Stimulated activated naive CD8-positive, alpha-beta T cell treated with anti-CD3 and anti-CD28 coated beads, Interleukin-15, Interleukin-2, amounts not matched to agents 100 ng/mL and 50 ng/mL, for 24 hours (primary cell): ENCODE data around the gene MRPS12.

ENCODE experiments used
- H3K27ac Mint-ChIP-seq: one replicate; pipeline ENCODE4 v1.8.0; 2021; ENCODE audit warnings: mild to moderate bottlenecking, mixed read lengths
- H3K27me3 Mint-ChIP-seq: one replicate; pipeline ENCODE4 v1.8.0; 2021; ENCODE audit warnings: mixed read lengths
- H3K36me3 Mint-ChIP-seq: one replicate; pipeline ENCODE4 v1.8.0; 2021; ENCODE audit warnings: low read depth, mixed read lengths
- H3K4me1 Mint-ChIP-seq: one replicate; pipeline ENCODE4 v1.8.0; 2021; ENCODE audit warnings: low read depth, mixed read lengths
- H3K4me3 Mint-ChIP-seq: one replicate; pipeline ENCODE4 v1.8.0; 2021; ENCODE audit warnings: mild to moderate bottlenecking, mixed read lengths
- H3K9me3 Mint-ChIP-seq: one replicate; pipeline ENCODE4 v1.8.0; 2021; ENCODE audit warnings: mixed read lengths

The MRPS12 gene

GRCh38 chr19:38970664-38971532 lies 40.2 kb downstream of the MRPS12 start:
- Mint-ChIP-seq H3K27me3 (peaks cover 21% of the 10 kb centered on the region), H3K9me3 (no peaks in the 10 kb centered on the region), H3K27ac (no peak overlapping the region), H3K4me3 (no peak overlapping the region), H3K36me3 (no peaks in the 10 kb centered on the region), H3K4me1 (peaks cover 10% of the 10 kb centered on the region)

DNA sequence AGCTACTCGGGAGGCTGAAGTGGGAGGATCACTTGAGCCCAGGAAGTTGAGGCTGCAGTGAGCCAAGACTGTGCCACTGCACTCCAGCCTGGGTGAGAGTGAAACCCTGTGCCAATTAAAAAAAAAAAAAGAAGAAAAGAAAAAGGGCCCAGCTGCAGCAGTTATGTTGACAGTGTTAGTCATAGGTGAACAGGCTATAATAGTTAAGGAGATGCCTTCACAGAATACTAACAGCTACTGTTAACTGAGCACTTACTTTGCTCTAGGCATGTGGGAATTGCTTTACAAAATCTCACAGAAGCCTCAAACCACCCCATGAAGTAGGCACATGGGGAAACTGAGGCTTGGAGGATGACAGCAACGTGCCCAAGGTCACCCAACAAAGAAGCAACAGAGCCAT lies 40.9 kb downstream of the MRPS12 start:
- Mint-ChIP-seq H3K36me3 (no peaks in the 10 kb centered on the region), H3K4me3 (no peak overlapping the region), H3K9me3 (no peaks in the 10 kb centered on the region), H3K4me1 (peaks cover 18% of the 10 kb centered on the region), H3K27me3 (peaks cover 24% of the 10 kb centered on the region), H3K27ac (no peak overlapping the region)

DNA sequence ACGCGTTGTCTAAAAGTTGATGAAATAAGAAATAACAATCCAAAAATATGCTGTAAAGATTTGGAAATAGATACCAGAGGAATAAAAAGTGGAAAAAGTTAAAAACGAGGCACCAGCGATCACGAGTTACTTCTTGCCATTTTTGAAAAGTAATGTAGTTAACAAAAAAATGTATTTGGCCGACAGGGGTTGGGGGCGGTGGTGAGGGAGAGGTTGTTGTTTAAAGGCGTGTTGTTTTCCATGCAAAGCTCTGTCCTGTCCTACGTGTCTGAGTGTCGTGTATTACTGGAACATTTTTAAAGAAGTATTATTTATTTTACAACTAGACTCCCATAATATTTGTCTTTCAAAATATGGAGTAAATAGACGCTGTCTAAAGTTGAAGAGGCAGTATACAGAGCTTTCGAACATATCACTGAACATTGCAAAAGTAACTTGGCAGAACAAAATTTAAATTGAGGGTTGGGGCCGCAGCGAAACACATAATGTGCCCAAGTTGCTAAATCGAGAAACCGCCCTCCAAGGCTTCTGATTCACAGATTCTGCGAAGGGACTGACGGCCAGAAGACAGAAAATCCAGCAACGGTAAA lies 44.0 kb downstream of the MRPS12 start:
- Mint-ChIP-seq H3K4me3 (peak overlapping the region; percentile 31), H3K36me3 (no peaks in the 10 kb centered on the region), H3K27ac (no peak overlapping the region), H3K27me3 (peaks cover 29% of the 10 kb centered on the region), H3K4me1 (peaks cover 32% of the 10 kb centered on the region), H3K9me3 (no peaks in the 10 kb centered on the region)

DNA sequence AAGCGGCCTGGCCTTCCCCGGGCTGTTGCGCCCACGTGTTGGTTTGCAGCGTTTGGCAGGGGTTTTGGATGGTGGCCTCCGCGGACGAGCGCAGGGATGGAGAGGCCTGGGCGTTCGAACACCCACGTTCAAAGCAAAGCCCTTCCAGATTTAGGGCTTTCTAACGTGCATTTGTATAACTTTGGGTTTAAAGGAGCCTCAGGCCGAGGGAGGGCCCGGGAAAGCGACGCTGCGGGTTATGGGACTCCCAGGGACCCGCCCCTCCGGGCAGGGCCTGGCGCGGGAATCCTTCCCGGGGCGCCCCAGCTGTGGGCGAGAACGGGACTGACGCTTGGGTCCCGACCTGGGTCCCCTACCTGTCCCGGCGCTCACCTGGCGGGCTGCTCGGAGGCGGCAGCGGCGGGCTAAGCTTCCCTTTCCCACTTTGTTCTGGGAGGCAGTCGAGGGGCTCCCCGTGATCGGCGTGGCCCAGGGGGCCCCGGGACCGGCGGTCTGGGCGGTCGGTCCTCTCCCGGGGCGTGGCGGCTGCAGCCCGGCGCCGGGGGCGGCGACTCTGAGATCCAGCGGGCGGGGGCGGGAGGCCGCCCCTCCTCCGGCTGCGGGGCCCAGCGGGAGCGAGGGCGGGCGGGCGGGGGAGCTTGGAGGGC lies 44.6 kb downstream of the MRPS12 start, which contains the start of gene FBXO17:
FBXO17 (minus strand) TSS at position 529 of the 647 bp plus-strand sequence. CDS start 25,423 bp downstream, outside the sequence.
- Mint-ChIP-seq H3K27ac (no peak within 1 kb of the TSS), H3K4me1 (peaks cover 32% of the 10 kb centered on the region), H3K27me3 (peaks cover 30% of the 10 kb centered on the region), H3K4me3 (peak within 1 kb of the TSS; percentile 31), H3K9me3 (peaks cover under 1% of the 10 kb centered on the region), H3K36me3 (no peaks in the 10 kb centered on the region)

- peaks cover 34% of the 10 kb centered on the region for H3K27me3 Mint-ChIP-seq
- H3K36me3 Mint-ChIP-seq = no peaks in the 10 kb centered on the region
- peaks cover 32% of the 10 kb centered on the region for H3K4me1 Mint-ChIP-seq
- no peak overlapping the region for H3K27ac Mint-ChIP-seq
- peaks cover 5% of the 10 kb centered on the region for H3K9me3 Mint-ChIP-seq
- H3K4me3 Mint-ChIP-seq = peak overlapping the region; percentile 20
Observed at GRCh38 chr19:38975861-38976271, 45.1 kb downstream of the MRPS12 start.

GRCh38 chr19:38977445-38978325 lies 46.9 kb downstream of the MRPS12 start:
- Mint-ChIP-seq H3K36me3 (no peaks in the 10 kb centered on the region), H3K4me3 (no peak overlapping the region), H3K27ac (peak overlapping the region; percentile 36), H3K9me3 (peaks cover 5% of the 10 kb centered on the region), H3K4me1 (peaks cover 32% of the 10 kb centered on the region), H3K27me3 (peaks cover 34% of the 10 kb centered on the region)

- Mint-ChIP-seq H3K27ac (peak overlapping the region; percentile 36), H3K27me3 (peaks cover 34% of the 10 kb centered on the region), H3K4me3 (no peak overlapping the region), H3K36me3 (no peaks in the 10 kb centered on the region), H3K4me1 (peaks cover 32% of the 10 kb centered on the region), H3K9me3 (peaks cover 5% of the 10 kb centered on the region)
Observed at GRCh38 chr19:38978326-38978689, 47.6 kb downstream of the MRPS12 start.

DNA sequence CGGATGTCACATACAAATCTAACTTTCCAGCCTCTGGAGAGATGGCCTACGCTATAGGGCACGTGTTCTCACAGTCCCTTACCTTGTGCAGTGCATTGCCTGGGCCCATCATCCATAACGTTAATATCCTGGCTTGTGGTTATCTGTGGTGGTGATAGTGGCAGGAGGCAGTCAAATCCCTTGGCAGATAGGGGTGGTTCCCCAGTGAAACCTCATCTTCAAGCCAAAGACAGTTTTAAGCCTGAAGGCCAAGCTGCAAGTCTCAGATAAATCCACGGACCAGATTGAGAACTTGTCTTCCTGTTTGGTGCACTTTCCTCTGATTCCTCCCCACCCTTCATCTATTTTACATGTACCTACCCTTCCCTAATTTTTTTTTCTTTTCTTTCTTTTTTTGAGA lies 49.1 kb downstream of the MRPS12 start:
- Mint-ChIP-seq H3K4me3 (no peak overlapping the region), H3K27ac (no peak overlapping the region), H3K36me3 (no peaks in the 10 kb centered on the region), H3K9me3 (peaks cover 5% of the 10 kb centered on the region), H3K27me3 (peaks cover 28% of the 10 kb centered on the region), H3K4me1 (peaks cover 27% of the 10 kb centered on the region)

DNA sequence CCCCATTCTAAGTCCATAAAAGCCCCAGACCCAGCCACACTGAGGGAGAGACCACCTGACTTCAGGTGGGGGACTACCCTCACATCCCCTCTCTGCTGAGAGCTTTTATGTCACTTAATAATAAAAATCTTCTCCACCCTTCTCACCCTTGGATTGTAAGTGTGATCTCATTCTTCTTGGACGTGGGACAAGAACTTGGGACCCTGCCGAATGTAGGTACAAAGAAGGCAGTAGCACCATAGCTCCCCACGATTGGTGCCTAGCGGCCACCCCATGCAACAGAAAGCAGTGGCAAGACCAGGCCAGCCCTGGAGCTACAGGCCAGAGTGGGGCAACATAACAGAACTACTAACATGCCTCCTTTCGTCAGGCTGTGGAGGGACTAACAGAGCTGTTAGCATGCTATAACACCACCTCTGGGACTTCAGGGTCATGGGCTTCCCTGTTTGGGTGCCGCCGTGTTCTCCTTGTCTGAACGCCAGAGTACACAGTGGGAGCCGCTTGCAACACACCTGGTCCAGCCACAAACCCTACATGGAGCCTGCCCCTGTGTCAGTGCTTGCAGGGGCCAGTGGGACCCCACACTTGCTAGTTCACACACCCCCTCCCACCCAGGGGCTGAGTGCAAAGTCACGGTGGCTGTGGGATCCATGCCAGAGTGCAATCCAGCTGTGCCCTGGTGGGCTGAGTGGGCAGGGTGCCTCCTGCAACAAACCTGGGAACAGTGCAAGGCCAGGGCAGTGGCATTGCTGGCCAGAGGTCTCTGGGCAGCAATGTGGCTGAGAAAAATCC lies 50.0 kb downstream of the MRPS12 start:
- H3K4me3 Mint-ChIP-seq = no peak overlapping the region
- no peaks in the 10 kb centered on the region for H3K36me3 Mint-ChIP-seq
- H3K27me3 Mint-ChIP-seq = peaks cover 24% of the 10 kb centered on the region
- peaks cover 22% of the 10 kb centered on the region for H3K4me1 Mint-ChIP-seq
- H3K27ac Mint-ChIP-seq = no peak overlapping the region
- peaks cover 5% of the 10 kb centered on the region for H3K9me3 Mint-ChIP-seq
